Lower leg skin (tissue), 4 donors: ENCODE results near the gene REPS1. TPM values are rescaled to one million over a fixed set of nuclear protein-coding genes. Genes with fewer than 3 reads are reported as not detected.

ENCODE experiments used
- DNase-seq, 2 donors: peaks; one replicate each; pipeline ENCODE4 v3.0.0-alpha.2; 2019; ENCODE audit warnings: low spot score in 2 of 2
- H3K4me3 ChIP-seq: fragments of 200-600 bp; sonication (generic); 2 replicates; pipeline ENCODE4 v1.5.1; 2017; ENCODE audit warnings: mild to moderate bottlenecking, low read depth; ENCODE audit not compliant: poor library complexity, severe bottlenecking
- CTCF ChIP-seq, 3 donors: fragments of 450-650 bp; IDR thresholded peaks; one replicate each; pipeline ENCODE4 v1.5.1; 2016; ENCODE audit warnings: antibody characterized with exemption in 3 of 3, mild to moderate bottlenecking in 3 of 3, moderate library complexity in 2 of 3
- POLR2A ChIP-seq, 2 donors: fragments of 450-650 bp; IDR thresholded peaks; one replicate each; pipeline ENCODE4 v1.6.1; 2016 to 2017; ENCODE audit warnings: antibody characterized with exemption in 2 of 2, mild to moderate bottlenecking in 1 of 2, moderate library complexity in 1 of 2
- WGBS, 2 donors: methylation state at CpG; one replicate each; pipeline ENCODE4 v1.1.5; 2018; 5-methylcytosine and 5-hydroxymethylcytosine counted together
- intact Hi-C: fragments of 100-400 bp; cut with DNase I; formaldehyde crosslinking; loops from one replicate; pipeline ENCODE4 v1.15.0; 2023; ENCODE audit warnings: low total_unique reads
- total RNA-seq, 4 donors: library from RNA; depleted of rRNA; stranded (reverse); fragments of >200 nt; gene quantifications; one replicate each; pipeline ENCODE4 v1.1.0, GENCODE V29; 2016

Gene REPS1
- total RNA-seq, 4 donors from 2014 or later: 47.1 to 111 (median 67.6) TPM

- DNase-seq: no peak
- TF ChIP-seq CTCF (IDR thresholded peaks at IDR 0.05) (no peak), POLR2A (IDR thresholded peaks at IDR 0.05) (no peak)
- H3K4me3 ChIP-seq: no peak overlapping the region
- intact Hi-C loops: no loop called here
These were observed 22.6 kb upstream of the REPS1 start for GRCh38 chr6:139010674-139011073.

- no peak for TF ChIP-seq POLR2A (IDR thresholded peaks at IDR 0.05)
- TF ChIP-seq CTCF (IDR thresholded peaks at IDR 0.05): no peak
- intact Hi-C loops: no loop called here
- no peak for DNase-seq
- H3K4me3 ChIP-seq: no peak overlapping the region
- 85 to 89% methylated on average over 9 of the region's 9 CpGs for WGBS, 2 donors
These were observed 20.1 kb upstream of the REPS1 start for GRCh38 chr6:139008117-139008516.

- no peak for DNase-seq
- intact Hi-C loops: no loop called here
- TF ChIP-seq CTCF (IDR thresholded peaks at IDR 0.05): no peak
- TF ChIP-seq POLR2A (IDR thresholded peaks at IDR 0.05): no peak
- WGBS, 2 donors: 85 to 92% methylated on average over 1 of the region's 1 CpG
- H3K4me3 ChIP-seq: no peak overlapping the region
These were observed 19.4 kb upstream of the REPS1 start for GRCh38 chr6:139007428-139007827.

- DNase-seq: no peak
- H3K4me3 ChIP-seq: no peak overlapping the region
- no peak for TF ChIP-seq POLR2A (IDR thresholded peaks at IDR 0.05)
- TF ChIP-seq CTCF (IDR thresholded peaks at IDR 0.05): no peak
- intact Hi-C loops: no loop called here
- 82 to 92% methylated on average over 3 of the region's 3 CpGs for WGBS, 2 donors
These were observed 18.4 kb upstream of the REPS1 start for GRCh38 chr6:139006477-139006876.

GRCh38 chr6:139003751-139004150 is 15.7 kb upstream of the REPS1 start:
- no peak for DNase-seq
- intact Hi-C loops: no loop called here
- TF ChIP-seq CTCF (IDR thresholded peaks at IDR 0.05) (no peak), POLR2A (IDR thresholded peaks at IDR 0.05) (no peak)
- H3K4me3 ChIP-seq: no peak overlapping the region

GRCh38 chr6:138999949-139000725 is 12.1 kb upstream of the REPS1 start:
- no peak for TF ChIP-seq POLR2A (IDR thresholded peaks at IDR 0.05)
- TF ChIP-seq CTCF (IDR thresholded peaks at IDR 0.05): no peak
- DNase-seq: no peak
- intact Hi-C loops: no loop called here
- WGBS, 2 donors: 61 to 67% methylated on average over 4 of the region's 4 CpGs
- H3K4me3 ChIP-seq: no peak overlapping the region
